ENCODE measurements around the gene NCOA3. TPM values are rescaled to one million over a fixed set of nuclear protein-coding genes. Genes with fewer than 3 reads are reported as not detected.
A peak's percentile ranks its signal among the peaks of the same experiment; 100 is the strongest.
"Not testable (repeated sequence)": the region's sequence is repeated elsewhere in the genome, so short reads cannot be mapped to it uniquely, and the experiment has no call there.

Gene NCOA3
- total RNA-seq, 1 experiment from 2014 or later: 96.7 TPM

- peaks cover 37% of the 10 kb centered on the region for H3K4me1 Mint-ChIP-seq (ENCODE audit: low read depth, unreplicated experiment)
- POLR2A ChIA-PET: no interaction called here
Observed at GRCh38 chr20:47496118-47496517, 5.6 kb upstream of the NCOA3 start.

DNA sequence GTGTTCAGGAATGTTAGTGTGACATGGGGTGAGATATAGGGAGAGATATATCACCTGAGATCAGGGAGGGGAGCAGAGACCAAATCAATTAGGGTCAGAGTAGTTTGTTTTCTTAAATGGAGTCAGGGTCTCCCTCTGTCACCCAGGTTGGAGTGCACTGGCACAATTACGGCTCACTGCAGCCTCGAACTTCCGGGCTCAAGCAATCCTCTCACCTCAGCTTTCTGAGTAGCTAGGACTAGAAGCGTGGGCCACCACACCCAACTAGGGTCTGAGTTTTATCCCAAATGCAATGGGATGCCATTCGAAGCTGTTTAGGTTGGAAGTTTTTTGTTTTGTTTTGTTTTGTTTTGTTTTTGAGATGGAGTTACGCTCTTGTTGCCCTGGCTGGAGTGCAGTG lies 3.1 kb upstream of the NCOA3 start:
- no peaks in the 10 kb centered on the region for H3K9me3 ChIP-seq
- H3K36me3 Mint-ChIP-seq (ENCODE audit: insufficient read depth, unreplicated experiment): peaks cover 23% of the 10 kb centered on the region
- peaks cover 24% of the 10 kb centered on the region for H3K4me1 ChIP-seq
- peaks cover 36% of the 10 kb centered on the region for H3K4me1 Mint-ChIP-seq (ENCODE audit: low read depth, unreplicated experiment)
- H3K27me3 Mint-ChIP-seq (ENCODE audit: insufficient read depth, unreplicated experiment): no peaks in the 10 kb centered on the region
- no peaks in the 10 kb centered on the region for H3K36me3 ChIP-seq (ENCODE audit: control insufficient read depth, insufficient read depth, low read length)
- POLR2A ChIA-PET: no interaction called here
- no peak overlapping the region for H3K4me3 ChIP-seq (ENCODE audit: low read depth, low read length)
- no TSS peak for BruUV-seq (replicated peaks)
- H3K27me3 ChIP-seq (replicated peaks; ENCODE audit: control insufficient read depth, insufficient read depth, low read length): no peaks in the 10 kb centered on the region
- H3K4me3 Mint-ChIP-seq (ENCODE audit: unreplicated experiment): no peak overlapping the region
- no peak for DNase-seq
- H3K27ac Mint-ChIP-seq (ENCODE audit: unreplicated experiment): no peak overlapping the region
- intact Hi-C loops (cut with micrococcal nuclease; ENCODE audit: unreplicated experiment): no loop called here
- H3K9me3 Mint-ChIP-seq (ENCODE audit: unreplicated experiment): no peaks in the 10 kb centered on the region
- TF ChIP-seq, protein P1, sequence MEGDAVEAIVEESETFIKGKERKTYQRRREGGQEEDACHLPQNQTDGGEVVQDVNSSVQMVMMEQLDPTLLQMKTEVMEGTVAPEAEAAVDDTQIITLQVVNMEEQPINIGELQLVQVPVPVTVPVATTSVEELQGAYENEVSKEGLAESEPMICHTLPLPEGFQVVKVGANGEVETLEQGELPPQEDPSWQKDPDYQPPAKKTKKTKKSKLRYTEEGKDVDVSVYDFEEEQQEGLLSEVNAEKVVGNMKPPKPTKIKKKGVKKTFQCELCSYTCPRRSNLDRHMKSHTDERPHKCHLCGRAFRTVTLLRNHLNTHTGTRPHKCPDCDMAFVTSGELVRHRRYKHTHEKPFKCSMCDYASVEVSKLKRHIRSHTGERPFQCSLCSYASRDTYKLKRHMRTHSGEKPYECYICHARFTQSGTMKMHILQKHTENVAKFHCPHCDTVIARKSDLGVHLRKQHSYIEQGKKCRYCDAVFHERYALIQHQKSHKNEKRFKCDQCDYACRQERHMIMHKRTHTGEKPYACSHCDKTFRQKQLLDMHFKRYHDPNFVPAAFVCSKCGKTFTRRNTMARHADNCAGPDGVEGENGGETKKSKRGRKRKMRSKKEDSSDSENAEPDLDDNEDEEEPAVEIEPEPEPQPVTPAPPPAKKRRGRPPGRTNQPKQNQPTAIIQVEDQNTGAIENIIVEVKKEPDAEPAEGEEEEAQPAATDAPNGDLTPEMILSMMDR (IDR thresholded peaks at IDR 0.05; ENCODE audit: insufficient read depth in 1 of 2, low read depth in 1 of 2, low read length in 1 of 2, severe bottlenecking in 1 of 2, unreplicated experiment in 1 of 2): no peak
- CTCF ChIA-PET: interaction anchor here (0.7 kb wide), 1 partner anchor 1410 kb away, joined by 3 read pairs; no protein-coding TSS in a partner anchor

More at GRCh38 chr20:47496118-47496517, 5.6 kb upstream of the NCOA3 start:
- H3K9me3 ChIP-seq: no peaks in the 10 kb centered on the region
- no peak overlapping the region for H3K4me3 ChIP-seq (ENCODE audit: low read depth, low read length)
- no TSS peak for BruUV-seq (replicated peaks)
- CTCF ChIA-PET: no interaction called here
- no peak overlapping the region for H3K27ac Mint-ChIP-seq (ENCODE audit: unreplicated experiment)
- no peaks in the 10 kb centered on the region for H3K27me3 ChIP-seq (replicated peaks; ENCODE audit: control insufficient read depth, insufficient read depth, low read length)
- H3K9me3 Mint-ChIP-seq (ENCODE audit: unreplicated experiment): no peaks in the 10 kb centered on the region
- H3K4me1 ChIP-seq: peaks cover 32% of the 10 kb centered on the region
- no peak for DNase-seq
- H3K27me3 Mint-ChIP-seq (ENCODE audit: insufficient read depth, unreplicated experiment): no peaks in the 10 kb centered on the region
- peaks cover 11% of the 10 kb centered on the region for H3K36me3 Mint-ChIP-seq (ENCODE audit: insufficient read depth, unreplicated experiment)
- no peak overlapping the region for H3K4me3 Mint-ChIP-seq (ENCODE audit: unreplicated experiment)
- TF ChIP-seq, protein P1 (IDR thresholded peaks at IDR 0.05; ENCODE audit: insufficient read depth in 1 of 2, low read depth in 1 of 2, low read length in 1 of 2, severe bottlenecking in 1 of 2, unreplicated experiment in 1 of 2): no peak
- H3K36me3 ChIP-seq (ENCODE audit: control insufficient read depth, insufficient read depth, low read length): no peaks in the 10 kb centered on the region
- intact Hi-C loops (cut with micrococcal nuclease; ENCODE audit: unreplicated experiment): no loop called here

- intact Hi-C loops (cut with micrococcal nuclease; ENCODE audit: unreplicated experiment): no loop called here
- POLR2A ChIA-PET: no interaction called here
- H3K27ac Mint-ChIP-seq (ENCODE audit: unreplicated experiment): no peak overlapping the region
Observed at GRCh38 chr20:47499053-47499452, 2.6 kb upstream of the NCOA3 start.

DNA sequence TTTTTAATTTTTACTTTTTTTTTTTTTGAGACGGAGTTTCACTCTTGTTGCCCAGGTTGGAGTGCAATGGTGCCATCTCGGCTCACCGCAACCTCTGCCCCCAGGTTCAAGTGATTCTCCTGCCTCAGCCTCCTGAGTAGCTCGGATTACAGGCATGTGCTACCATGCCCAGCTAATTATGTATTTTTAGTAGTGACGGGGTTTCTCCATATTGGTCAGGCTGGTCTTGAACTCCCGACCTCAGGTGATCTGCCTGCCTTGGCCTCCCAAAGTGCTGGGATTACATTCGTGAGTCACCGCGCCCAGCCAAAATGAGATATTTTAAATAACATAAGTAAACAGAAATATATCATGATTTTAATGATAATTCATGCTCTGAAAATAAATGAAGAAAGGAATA lies 1.6 kb upstream of the NCOA3 start:
- DNase-seq: peak in 1 of 2 experiments; percentile 9
- Mint-ChIP-seq H3K27ac (ENCODE audit: unreplicated experiment) (peak overlapping the region; percentile 92), H3K36me3 (ENCODE audit: insufficient read depth, unreplicated experiment) (peaks cover 18% of the 10 kb centered on the region), H3K4me1 (ENCODE audit: low read depth, unreplicated experiment) (peaks cover 30% of the 10 kb centered on the region), H3K4me3 (ENCODE audit: unreplicated experiment) (peak overlapping the region; percentile 82)
- BruUV-seq (replicated peaks); H3K27me3 ChIP-seq (replicated peaks; ENCODE audit: control insufficient read depth, insufficient read depth, low read length); H3K9me3 ChIP-seq; H3K9me3 Mint-ChIP-seq (ENCODE audit: unreplicated experiment); CTCF ChIA-PET; H3K36me3 ChIP-seq (ENCODE audit: control insufficient read depth, insufficient read depth, low read length); H3K4me3 ChIP-seq (ENCODE audit: low read depth, low read length); H3K27me3 Mint-ChIP-seq (ENCODE audit: insufficient read depth, unreplicated experiment): not testable (repeated sequence)
- peaks cover 19% of the 10 kb centered on the region for H3K4me1 ChIP-seq
- intact Hi-C loops (cut with micrococcal nuclease; ENCODE audit: unreplicated experiment): loop anchor here (5.0 to 10.0 kb wide), 3 partner anchors 122 to 303 kb away; no protein-coding TSS in a partner anchor
- POLR2A ChIA-PET: interaction anchor here (0.6 kb wide), 1 partner anchor 180 kb away, joined by 3 read pairs; no protein-coding TSS in a partner anchor

More at GRCh38 chr20:47499053-47499452, 2.6 kb upstream of the NCOA3 start:
- TF ChIP-seq, protein P1 (IDR thresholded peaks at IDR 0.05; ENCODE audit: insufficient read depth in 1 of 2, low read depth in 1 of 2, low read length in 1 of 2, severe bottlenecking in 1 of 2, unreplicated experiment in 1 of 2): no peak
- Histone ChIP-seq H3K9me3 (no peaks in the 10 kb centered on the region), H3K4me1 (peaks cover 24% of the 10 kb centered on the region), H3K27me3 (replicated peaks; ENCODE audit: control insufficient read depth, insufficient read depth, low read length) (no peaks in the 10 kb centered on the region), H3K36me3 (ENCODE audit: control insufficient read depth, insufficient read depth, low read length) (no peaks in the 10 kb centered on the region), H3K4me3 (ENCODE audit: low read depth, low read length) (no peak overlapping the region)
- DNase-seq: peak in 1 of 2 experiments; percentile 19
- peaks cover 35% of the 10 kb centered on the region for H3K4me1 Mint-ChIP-seq (ENCODE audit: low read depth, unreplicated experiment)
- H3K36me3 Mint-ChIP-seq (ENCODE audit: insufficient read depth, unreplicated experiment): peaks cover 20% of the 10 kb centered on the region
- CTCF ChIA-PET: interaction anchor here (0.7 kb wide), 1 partner anchor 1410 kb away, joined by 3 read pairs; no protein-coding TSS in a partner anchor
- no peaks in the 10 kb centered on the region for H3K27me3 Mint-ChIP-seq (ENCODE audit: insufficient read depth, unreplicated experiment)
- no peaks in the 10 kb centered on the region for H3K9me3 Mint-ChIP-seq (ENCODE audit: unreplicated experiment)
- no TSS peak for BruUV-seq (replicated peaks)
- H3K4me3 Mint-ChIP-seq (ENCODE audit: unreplicated experiment): no peak overlapping the region
